Activated naive CD8-positive, alpha-beta T cell treated with anti-CD3 and anti-CD28 coated beads for 36 hours (primary cell): ENCODE data around the gene FXR2. TPM values are rescaled to one million over a fixed set of nuclear protein-coding genes. Genes with fewer than 3 reads are reported as not detected.

Source experiments
- DNase-seq: peaks from one replicate; pipeline ENCODE4 v3.0.0; 2021
- H3K27ac Mint-ChIP-seq: one replicate; pipeline ENCODE4 v1.8.0; 2022; ENCODE audit warnings: mild to moderate bottlenecking, moderate library complexity, mixed read lengths
- H3K27me3 Mint-ChIP-seq: one replicate; pipeline ENCODE4 v1.8.0; 2022; ENCODE audit warnings: mild to moderate bottlenecking, mixed read lengths
- H3K36me3 Mint-ChIP-seq: one replicate; pipeline ENCODE4 v1.8.0; 2021; ENCODE audit warnings: mild to moderate bottlenecking, mixed read lengths
- H3K4me1 Mint-ChIP-seq: one replicate; pipeline ENCODE4 v1.8.0; 2021; ENCODE audit warnings: mixed read lengths
- H3K4me3 Mint-ChIP-seq: one replicate; pipeline ENCODE4 v1.8.0; 2022; ENCODE audit warnings: mild to moderate bottlenecking, moderate library complexity, mixed read lengths
- H3K9me3 Mint-ChIP-seq: one replicate; pipeline ENCODE4 v1.8.0; 2022; ENCODE audit warnings: mixed read lengths
- total RNA-seq, 2 experiments: library from RNA; stranded (reverse); gene quantifications; one replicate each; pipeline ENCODE4 v1.2.3, GENCODE V29; 2021

The FXR2 gene
- total RNA-seq, 2 experiments from 2014 or later: 35.5 to 37.0 TPM

GRCh38 chr17:7557775-7558543 is 56.7 kb downstream of the FXR2 start:
- peak; percentile 52 for DNase-seq

GRCh38 chr17:7557147-7557764 is 57.4 kb downstream of the FXR2 start:
- DNase-seq: no peak
- Mint-ChIP-seq H3K27ac (no peak overlapping the region), H3K9me3 (no peaks in the 10 kb centered on the region), H3K27me3 (no peaks in the 10 kb centered on the region), H3K4me1 (peaks cover 56% of the 10 kb centered on the region), H3K36me3 (peaks cover 10% of the 10 kb centered on the region), H3K4me3 (no peak overlapping the region)

More at GRCh38 chr17:7557775-7558543, 56.7 kb downstream of the FXR2 start:
- peak overlapping the region; percentile 78 for H3K4me3 Mint-ChIP-seq
- H3K9me3 Mint-ChIP-seq: no peaks in the 10 kb centered on the region
- no peaks in the 10 kb centered on the region for H3K27me3 Mint-ChIP-seq
- H3K4me1 Mint-ChIP-seq: peaks cover 56% of the 10 kb centered on the region
- H3K36me3 Mint-ChIP-seq: peaks cover 17% of the 10 kb centered on the region
- peak overlapping the region; percentile 87 for H3K27ac Mint-ChIP-seq

- H3K27me3 Mint-ChIP-seq: no peaks in the 10 kb centered on the region
- DNase-seq: no peak
- H3K4me3 Mint-ChIP-seq: no peak overlapping the region
- no peak overlapping the region for H3K27ac Mint-ChIP-seq
- peaks cover 62% of the 10 kb centered on the region for H3K4me1 Mint-ChIP-seq
- no peaks in the 10 kb centered on the region for H3K9me3 Mint-ChIP-seq
- H3K36me3 Mint-ChIP-seq: peaks cover 10% of the 10 kb centered on the region
These were observed 58.1 kb downstream of the FXR2 start for GRCh38 chr17:7556627-7557026.

GRCh38 chr17:7555320-7555948 is 59.3 kb downstream of the FXR2 start:
- peaks cover 8% of the 10 kb centered on the region for H3K36me3 Mint-ChIP-seq
- H3K4me3 Mint-ChIP-seq: no peak overlapping the region
- H3K9me3 Mint-ChIP-seq: no peaks in the 10 kb centered on the region
- no peak for DNase-seq
- H3K4me1 Mint-ChIP-seq: peaks cover 68% of the 10 kb centered on the region
- peak overlapping the region; percentile 16 for H3K27ac Mint-ChIP-seq
- H3K27me3 Mint-ChIP-seq: no peaks in the 10 kb centered on the region

- H3K9me3 Mint-ChIP-seq: no peaks in the 10 kb centered on the region
- H3K27me3 Mint-ChIP-seq: no peaks in the 10 kb centered on the region
- H3K4me3 Mint-ChIP-seq: peak overlapping the region; percentile 25
- no peak for DNase-seq
- peaks cover 7% of the 10 kb centered on the region for H3K36me3 Mint-ChIP-seq
- peak overlapping the region; percentile 88 for H3K27ac Mint-ChIP-seq
- H3K4me1 Mint-ChIP-seq: peaks cover 62% of the 10 kb centered on the region
These were observed 61.3 kb downstream of the FXR2 start for GRCh38 chr17:7553356-7553755.

- Mint-ChIP-seq H3K36me3 (peaks cover 8% of the 10 kb centered on the region), H3K4me3 (peak overlapping the region; percentile 57), H3K9me3 (no peaks in the 10 kb centered on the region), H3K27me3 (no peaks in the 10 kb centered on the region), H3K4me1 (peaks cover 60% of the 10 kb centered on the region), H3K27ac (peak overlapping the region; percentile 88)
- DNase-seq: peak; percentile 51
These were observed 62.1 kb downstream of the FXR2 start for GRCh38 chr17:7552621-7553051.

GRCh38 chr17:7551396-7551795 is 63.3 kb downstream of the FXR2 start:
- Mint-ChIP-seq H3K4me3 (peak overlapping the region; percentile 11), H3K27ac (peak overlapping the region; percentile 88), H3K36me3 (peaks cover 8% of the 10 kb centered on the region), H3K27me3 (no peaks in the 10 kb centered on the region), H3K9me3 (no peaks in the 10 kb centered on the region), H3K4me1 (peaks cover 61% of the 10 kb centered on the region)
- no peak for DNase-seq

GRCh38 chr17:7550344-7550743 is 64.4 kb downstream of the FXR2 start:
- DNase-seq: no peak
- no peaks in the 10 kb centered on the region for H3K27me3 Mint-ChIP-seq
- H3K36me3 Mint-ChIP-seq: peaks cover 8% of the 10 kb centered on the region
- H3K4me1 Mint-ChIP-seq: peaks cover 57% of the 10 kb centered on the region
- no peaks in the 10 kb centered on the region for H3K9me3 Mint-ChIP-seq
- H3K27ac Mint-ChIP-seq: peak overlapping the region; percentile 88
- H3K4me3 Mint-ChIP-seq: no peak overlapping the region

GRCh38 chr17:7549401-7550055 is 65.2 kb downstream of the FXR2 start:
- Mint-ChIP-seq H3K9me3 (no peaks in the 10 kb centered on the region), H3K27ac (peak overlapping the region; percentile 49), H3K36me3 (peaks cover 8% of the 10 kb centered on the region), H3K27me3 (no peaks in the 10 kb centered on the region), H3K4me1 (peaks cover 53% of the 10 kb centered on the region), H3K4me3 (peak overlapping the region; percentile 67)
- DNase-seq: peak; percentile 59

- DNase-seq: peak; percentile 67
- Mint-ChIP-seq H3K4me1 (peaks cover 50% of the 10 kb centered on the region), H3K27me3 (no peaks in the 10 kb centered on the region), H3K4me3 (peak within 1 kb of the TSS; percentile 83), H3K36me3 (peaks cover 8% of the 10 kb centered on the region), H3K27ac (peak within 1 kb of the TSS; percentile 79), H3K9me3 (no peaks in the 10 kb centered on the region)
These were observed 65.9 kb downstream of the FXR2 start, which contains the start of gene TNFSF12 for GRCh38 chr17:7548585-7549400. Gene TNFSF12, plus strand, starts transcription at chr17:7549058. Its CDS starts 96 bp downstream, at chr17:7549154.

- Mint-ChIP-seq H3K27me3 (no peaks in the 10 kb centered on the region), H3K4me1 (peaks cover 15% of the 10 kb centered on the region), H3K36me3 (peaks cover 1% of the 10 kb centered on the region), H3K9me3 (no peaks in the 10 kb centered on the region), H3K27ac (no peak overlapping the region), H3K4me3 (no peak overlapping the region)
- DNase-seq: no peak
These were observed 69.8 kb downstream of the FXR2 start for GRCh38 chr17:7544911-7545310.
